Endothelial cell of umbilical vein (primary cell): ENCODE measurements around the gene GRID2. TPM values are rescaled to one million over a fixed set of nuclear protein-coding genes. Genes with fewer than 3 reads are reported as not detected.

ENCODE experiments used
- BruUV-seq: library from RNA; stranded (reverse); fragments of 400-500 nt; replicated peaks from 2 replicates; lab custom pipeline; 2021; lab: Mats Ljungman, UMichigan
- CTCF ChIA-PET: fragments of 300-600, 350-600 bp; sonication (Branson Sonifier 250); formaldehyde crosslinking; loops from one replicate; lab custom pipeline; 2021; ENCODE audit warnings: antibody characterized with exemption, inconsistent platforms; lab: Charles Lee
- POLR2A ChIA-PET: fragments of 300-600, 350-600 bp; sonication (Branson Sonifier 250); formaldehyde crosslinking; loops from one replicate; lab custom pipeline; 2021; ENCODE audit warnings: antibody characterized with exemption, inconsistent platforms; lab: Charles Lee
- DNase-seq: peaks from one replicate; pipeline ENCODE4 v3.0.0-alpha.2; 2011; ENCODE audit warnings: low read depth, low spot score
- FAIRE-seq: peaks from 2 replicates; lab custom pipeline; 2011; peaks lifted over from hg19 to GRCh38; lab: Jason Lieb, UNC
- H2AFZ ChIP-seq: 2 replicates; pipeline ENCODE4 v1.6.0; 2012; ENCODE audit warnings: low read depth, low read length, control low read depth, inconsistent platforms
- H3K27ac ChIP-seq: 2 replicates; pipeline ENCODE4 v1.5.1; 2011; ENCODE audit warnings: low read depth, mild to moderate bottlenecking, control low read depth, low read length, moderate library complexity; ENCODE audit not compliant: insufficient read depth
- H3K27me3 ChIP-seq, 2 experiments: 2 replicates each; pipeline versions ENCODE4 v1.6.0 to v1.6.1; 2011; ENCODE audit warnings: low read length in 2 of 2, mixed read lengths in 1 of 2; ENCODE audit not compliant: control insufficient read depth in 2 of 2, insufficient read depth in 2 of 2
- H3K36me3 ChIP-seq, 2 experiments: 2 replicates in 1 of 2; 3 replicates in 1 of 2; pipeline ENCODE4 v1.5.1; 2011; ENCODE audit warnings: low read length in 2 of 2, mild to moderate bottlenecking in 1 of 2, moderate library complexity in 1 of 2; ENCODE audit not compliant: control insufficient read depth in 2 of 2, insufficient read depth in 2 of 2; ENCODE audit errors: extremely low read depth in 1 of 2
- H3K4me1 ChIP-seq: 3 replicates; pipeline ENCODE4 v1.5.1; 2011; ENCODE audit warnings: mild to moderate bottlenecking, low read length; ENCODE audit not compliant: control insufficient read depth, insufficient read depth; ENCODE audit errors: extremely low read depth
- H3K4me2 ChIP-seq: 2 replicates; pipeline ENCODE4 v1.6.1; 2011; ENCODE audit warnings: low read length, control low read depth, mixed read lengths; ENCODE audit not compliant: insufficient read depth
- H3K4me3 ChIP-seq, 3 experiments: fragments of 200-600 bp in 1 of 3; sonication (generic), shearing (Covaris generic) in 1 of 3; replicated peaks in 1 of 3; 2 replicates each; pipeline ENCODE4 v1.5.1; 2011 to 2016; ENCODE audit warnings: control low read depth in 3 of 3, low read length in 3 of 3, mild to moderate bottlenecking in 2 of 3, inconsistent platforms in 1 of 3, low read depth in 1 of 3, moderate library complexity in 1 of 3; ENCODE audit not compliant: insufficient read depth in 1 of 3
- H3K79me2 ChIP-seq: 2 replicates; pipeline ENCODE4 v1.6.0; 2012; ENCODE audit warnings: low read length, inconsistent platforms; ENCODE audit not compliant: control insufficient read depth, insufficient read depth
- H3K9ac ChIP-seq: replicated peaks from 2 replicates; pipeline ENCODE3; 2011; ENCODE audit warnings: low read length, control low read depth; ENCODE audit not compliant: insufficient read depth; ENCODE audit errors: extremely low read depth
- H3K9me1 ChIP-seq: replicated peaks from 3 replicates; pipeline ENCODE4 v1.6.0; 2011; ENCODE audit warnings: mild to moderate bottlenecking, low read length; ENCODE audit not compliant: control insufficient read depth, insufficient read depth; ENCODE audit errors: extremely low read depth
- H3K9me3 ChIP-seq: replicated peaks from 2 replicates; pipeline ENCODE4 v1.5.1; 2012; ENCODE audit warnings: low read length, inconsistent platforms; ENCODE audit not compliant: control insufficient read depth, insufficient read depth
- H4K20me1 ChIP-seq: replicated peaks from 2 replicates; pipeline ENCODE3; 2011; ENCODE audit warnings: mild to moderate bottlenecking, low read length; ENCODE audit not compliant: control insufficient read depth, insufficient read depth; ENCODE audit errors: extremely low read depth
- CTCF ChIP-seq, 2 donors: IDR thresholded peaks; 1 replicate in 1 of 2; 2 replicates in 1 of 2; pipeline ENCODE4 v1.5.1; 2011; ENCODE audit warnings: low read length in 2 of 2, mild to moderate bottlenecking in 2 of 2, moderate library complexity in 2 of 2, control low read depth in 1 of 2, inconsistent platforms in 1 of 2, low read depth in 1 of 2; ENCODE audit not compliant: insufficient read depth in 1 of 2; ENCODE audit errors: extremely low read depth in 1 of 2
- EZH2 ChIP-seq: IDR thresholded peaks from 2 replicates; pipeline ENCODE4 v1.6.1; 2012; ENCODE audit warnings: borderline replicate concordance, low read depth, mild to moderate bottlenecking, moderate library complexity, low read length, inconsistent platforms; ENCODE audit not compliant: severe bottlenecking
- FOS ChIP-seq: IDR thresholded peaks from 2 replicates; pipeline ENCODE4 v1.6.1; 2011; ENCODE audit warnings: mild to moderate bottlenecking, low read length, moderate library complexity, borderline replicate concordance; ENCODE audit not compliant: insufficient read depth
- GATA2 ChIP-seq: IDR thresholded peaks from 2 replicates; pipeline ENCODE4 v1.7.0; 2011; ENCODE audit warnings: low read depth, mild to moderate bottlenecking, moderate library complexity, mixed read lengths, low read length; ENCODE audit not compliant: insufficient read length, insufficient read depth
- JUN ChIP-seq: IDR thresholded peaks from 2 replicates; pipeline ENCODE4 v1.6.1; 2011; ENCODE audit warnings: borderline replicate concordance, low read depth; ENCODE audit not compliant: insufficient read length, insufficient read depth
- MAX ChIP-seq: IDR thresholded peaks from 2 replicates; pipeline ENCODE4 v1.6.1; 2011; ENCODE audit not compliant: insufficient read depth, insufficient read length
- MYC ChIP-seq: IDR thresholded peaks from one replicate; pipeline ENCODE4 v1.6.1; 2011; ENCODE audit warnings: mild to moderate bottlenecking, low read depth, low read length
- POLR2A ChIP-seq: IDR thresholded peaks from 2 replicates; pipeline ENCODE4 v1.6.1; 2012; ENCODE audit warnings: low read depth, mild to moderate bottlenecking, control low read depth, low read length
- POLR2AphosphoS5 ChIP-seq: IDR thresholded peaks from 2 replicates; pipeline ENCODE4 v1.6.1; 2012; ENCODE audit warnings: low read depth, mild to moderate bottlenecking, control low read depth, low read length, moderate library complexity; ENCODE audit not compliant: insufficient read depth
- dilution Hi-C: fragments of 300-500 bp; cut with MboI; formaldehyde crosslinking; loops from one replicate; pipeline ENCODE4 v1.15.0; 2019; ENCODE audit warnings: low sequenced_read_pairs; ENCODE audit not compliant: extremely low pct_ligation_motif_present
- intact Hi-C: fragments of 100-400 bp; cut with micrococcal nuclease; formaldehyde crosslinking; loops from one replicate; pipeline ENCODE4 v1.10.0; 2022
- polyA plus RNA-seq, 4 experiments: library from polyadenylated mRNA; depleted of rRNA in 3 of 4; stranded (reverse) in 3 of 4; unstranded in 1 of 4; fragments of >200 nt; gene quantifications; 2 replicates each; pipeline versions ENCODE4 v1.2.1 to v1.2.3, GENCODE V29; 2011 to 2012; ENCODE audit warnings: missing spikeins in 1 of 4
- total RNA-seq: library from RNA; stranded (reverse); gene quantifications from 2 replicates; pipeline ENCODE4 v1.2.3, GENCODE V29; 2021

The GRID2 gene
- total and polyA plus RNA-seq, 2 donors (not counting 3 experiments of a cell fraction or from before 2014, with no cell fraction given), result not detected

- no peak for TF ChIP-seq EZH2
- no peak for TF ChIP-seq POLR2AphosphoS5
- TF ChIP-seq GATA2, result no peak
- TF ChIP-seq FOS, result no peak
- TF ChIP-seq MYC, result no peak
- no peak for TF ChIP-seq POLR2A
- no peak for TF ChIP-seq CTCF (IDR thresholded peaks at IDR 0.05; ENCODE audit: extremely low read depth in 1 of 2, insufficient read depth in 1 of 2, low read depth in 1 of 2, low read length in 2 of 2)
- TF ChIP-seq JUN, result no peak
- TF ChIP-seq MAX, result no peak
- H3K4me2 ChIP-seq, result no peak overlapping the region
- no peaks in the 10 kb centered on the region for H4K20me1 ChIP-seq
- intact Hi-C loops, result no loop called here
- no peaks in the 10 kb centered on the region for H3K79me2 ChIP-seq
- BruUV-seq, result no TSS peak
- no peaks in the 10 kb centered on the region for H3K4me1 ChIP-seq
- H3K9ac ChIP-seq, result no peak overlapping the region
- ChIA-PET CTCF (interaction anchor here (1.7 to 2.3 kb wide), 2 partner anchors 13 to 23 kb away, joined by 4 to 7 read pairs; no protein-coding TSS in a partner anchor), POLR2A (no interaction called here)
- FAIRE-seq, result no peak
- no peak overlapping the region for H2AFZ ChIP-seq
- no peak overlapping the region for H3K4me3 ChIP-seq
- dilution Hi-C loops, result no loop called here
- H3K27ac ChIP-seq, result no peak overlapping the region
- DNase-seq, result no peak
- no peaks in the 10 kb centered on the region for H3K9me3 ChIP-seq
- no peaks in the 10 kb centered on the region for H3K9me1 ChIP-seq
- no peaks in the 10 kb centered on the region for H3K36me3 ChIP-seq
- H3K27me3 ChIP-seq, result no peaks in the 10 kb centered on the region
Measured at GRCh38 chr4:93179044-93179443, 875.3 kb downstream of the GRID2 start.
